ENCODE measurements around the gene VPS35L.

VPS35L gene

GRCh38 chr16:19601083-19601976 lies 45.8 kb downstream of the VPS35L start:
- TF ChIP-seq CTCF (conservative IDR thresholded peaks at IDR 0.05; ENCODE audit: control insufficient read depth, insufficient read depth, low read depth, low read length) = peak; percentile 56
- peak; percentile 46 for DNase-seq (ENCODE audit: low read depth)

GRCh38 chr16:19604911-19605310 lies 49.4 kb downstream of the VPS35L start:
- no peak overlapping the region for H3K4me3 ChIP-seq (ENCODE audit: control insufficient read depth, low read depth, low read length)
- no peak for DNase-seq (ENCODE audit: low read depth)
- TF ChIP-seq CTCF (conservative IDR thresholded peaks at IDR 0.05; ENCODE audit: control insufficient read depth, insufficient read depth, low read depth, low read length) = no peak

More at GRCh38 chr16:19601083-19601976, 45.8 kb downstream of the VPS35L start:
- H3K4me3 ChIP-seq (ENCODE audit: control insufficient read depth, low read depth, low read length) = no peak overlapping the region

- DNase-seq (ENCODE audit: low read depth) = no peak
- no peak overlapping the region for H3K4me3 ChIP-seq (ENCODE audit: control insufficient read depth, low read depth, low read length)
- TF ChIP-seq CTCF (conservative IDR thresholded peaks at IDR 0.05; ENCODE audit: control insufficient read depth, insufficient read depth, low read depth, low read length) = no peak
Measured at GRCh38 chr16:19605701-19606100, 50.2 kb downstream of the VPS35L start.

GRCh38 chr16:19607616-19608280 lies 52.2 kb downstream of the VPS35L start:
- peak; percentile 69 for DNase-seq (ENCODE audit: low read depth)
- H3K4me3 ChIP-seq (ENCODE audit: control insufficient read depth, low read depth, low read length) = no peak overlapping the region
- no peak for TF ChIP-seq CTCF (conservative IDR thresholded peaks at IDR 0.05; ENCODE audit: control insufficient read depth, insufficient read depth, low read depth, low read length)

GRCh38 chr16:19609359-19609758 lies 53.9 kb downstream of the VPS35L start:
- H3K4me3 ChIP-seq (ENCODE audit: control insufficient read depth, low read depth, low read length) = no peak overlapping the region
- no peak for TF ChIP-seq CTCF (conservative IDR thresholded peaks at IDR 0.05; ENCODE audit: control insufficient read depth, insufficient read depth, low read depth, low read length)
- no peak for DNase-seq (ENCODE audit: low read depth)

GRCh38 chr16:19610200-19610599 lies 54.7 kb downstream of the VPS35L start:
- TF ChIP-seq CTCF (conservative IDR thresholded peaks at IDR 0.05; ENCODE audit: control insufficient read depth, insufficient read depth, low read depth, low read length) = no peak
- no peak overlapping the region for H3K4me3 ChIP-seq (ENCODE audit: control insufficient read depth, low read depth, low read length)
- DNase-seq (ENCODE audit: low read depth) = no peak
